H1 (cell line): ENCODE data around the gene POLR3E. TPM values are rescaled to one million over a fixed set of nuclear protein-coding genes. Genes with fewer than 3 reads are reported as not detected.

ENCODE experiments used
- CTCF ChIA-PET: fragments of 300-600 bp; sonication (Branson Sonifier 250); formaldehyde crosslinking; loops from one replicate; lab custom pipeline; 2021; ENCODE audit not compliant: partially characterized antibody; lab: Charles Lee
- POLR2A ChIA-PET: fragments of 300-600 bp; sonication (Branson Sonifier 250); formaldehyde crosslinking; loops from one replicate; lab custom pipeline; 2021; ENCODE audit warnings: inconsistent platforms; ENCODE audit not compliant: partially characterized antibody; lab: Charles Lee
- DNase-seq, 2 experiments: peaks; one replicate each; pipeline versions ENCODE4 v3.0.0 to v3.0.0-alpha.2; 2010 to 2022; ENCODE audit warnings: low spot score in 2 of 2, low read depth in 1 of 2, mixed read lengths in 1 of 2
- FAIRE-seq: peaks from 2 replicates; lab custom pipeline; 2011; peaks lifted over from hg19 to GRCh38; lab: Jason Lieb, UNC
- H2AFZ ChIP-seq: 2 replicates; pipeline ENCODE4 v1.8.1; 2012; ENCODE audit warnings: low read length, inconsistent platforms
- H2AK5ac ChIP-seq: 2 replicates; pipeline ENCODE4 v1.6.1; 2013; ENCODE audit warnings: low read depth, low read length
- H2BK120ac ChIP-seq: replicated peaks from 2 replicates; pipeline ENCODE3; 2013; ENCODE audit warnings: low read depth, low read length, inconsistent platforms
- H2BK12ac ChIP-seq: 2 replicates; pipeline ENCODE4 v1.6.1; 2013; ENCODE audit warnings: low read depth, low read length
- H2BK15ac ChIP-seq: 2 replicates; pipeline ENCODE4 v1.6.1; 2013; ENCODE audit warnings: low read length
- H2BK20ac ChIP-seq: 2 replicates; pipeline ENCODE4 v1.6.1; 2013; ENCODE audit warnings: low read length
- H2BK5ac ChIP-seq: 2 replicates; pipeline ENCODE4 v1.6.1; 2013; ENCODE audit warnings: low read depth, low read length
- H3K14ac ChIP-seq: 2 replicates; pipeline ENCODE4 v1.6.1; 2013; ENCODE audit warnings: inconsistent platforms; ENCODE audit not compliant: insufficient read length
- H3K18ac ChIP-seq: 2 replicates; pipeline ENCODE4 v1.6.1; 2013; ENCODE audit warnings: low read length; ENCODE audit errors: extremely low read depth
- H3K23ac ChIP-seq: 2 replicates; pipeline ENCODE4 v1.6.1; 2013; ENCODE audit warnings: inconsistent platforms; ENCODE audit not compliant: insufficient read length
- H3K23me2 ChIP-seq: 2 replicates; pipeline ENCODE4 v1.6.1; 2013; ENCODE audit warnings: low read depth, low read length
- H3K27ac ChIP-seq: 2 replicates; pipeline ENCODE4 v1.6.1; 2011; ENCODE audit warnings: low read depth, low read length, inconsistent platforms
- H3K27me3 ChIP-seq, 4 experiments: replicated peaks in 1 of 4; 1 replicate in 1 of 4; 2 replicates in 3 of 4; pipeline versions ENCODE4 v1.6.1 to v1.8.1; 2011 to 2013; ENCODE audit warnings: low read length in 3 of 4, mild to moderate bottlenecking in 3 of 4, inconsistent platforms in 2 of 4, mixed read lengths in 2 of 4, moderate library complexity in 1 of 4; ENCODE audit not compliant: control insufficient read depth in 3 of 4, insufficient read depth in 3 of 4; ENCODE audit errors: extremely low read depth in 1 of 4
- H3K36me3 ChIP-seq, 4 experiments: 2 replicates each; pipeline versions ENCODE4 v1.6.1 to v1.8.1; 2011 to 2013; ENCODE audit warnings: mild to moderate bottlenecking in 4 of 4, low read length in 3 of 4, moderate library complexity in 2 of 4, control low read depth in 1 of 4, inconsistent platforms in 1 of 4; ENCODE audit not compliant: insufficient read depth in 4 of 4, control insufficient read depth in 2 of 4
- H3K4ac ChIP-seq: replicated peaks from 2 replicates; pipeline ENCODE3; 2013; ENCODE audit warnings: low read length, low read depth, mixed read lengths, inconsistent platforms; ENCODE audit not compliant: insufficient read length
- H3K4me1 ChIP-seq, 4 experiments: replicated peaks in 1 of 4; 1 replicate in 1 of 4; 2 replicates in 3 of 4; pipeline versions ENCODE4 v1.6.1 to v1.8.1; 2011 to 2013; ENCODE audit warnings: low read length in 3 of 4, inconsistent platforms in 2 of 4, mixed read lengths in 1 of 4; ENCODE audit not compliant: insufficient read depth in 4 of 4, control insufficient read depth in 3 of 4
- H3K4me2 ChIP-seq, 2 experiments: 2 replicates each; pipeline versions ENCODE4 v1.6.1 to v1.8.1; 2011 to 2013; ENCODE audit warnings: low read depth in 2 of 2, low read length in 2 of 2, control low read depth in 1 of 2, inconsistent platforms in 1 of 2, mild to moderate bottlenecking in 1 of 2; ENCODE audit not compliant: insufficient read depth in 1 of 2
- H3K4me3 ChIP-seq, 4 experiments: fragments of 200-600, 300-600 bp in 1 of 4; sonication (generic), shearing (Covaris generic), sonication (Bioruptor Twin) in 1 of 4; 2 replicates each; pipeline versions ENCODE4 v1.5.1 to v1.8.1; 2011 to 2016; ENCODE audit warnings: low read length in 4 of 4, low read depth in 3 of 4, control low read depth in 2 of 4, inconsistent platforms in 2 of 4, mild to moderate bottlenecking in 2 of 4, mixed read lengths in 1 of 4, moderate library complexity in 1 of 4; ENCODE audit not compliant: insufficient read depth in 2 of 4; ENCODE audit errors: extremely low read depth in 1 of 4
- H3K56ac ChIP-seq: replicated peaks from 2 replicates; pipeline ENCODE3; 2013; ENCODE audit warnings: low read depth, mild to moderate bottlenecking, mixed read lengths, low read length, inconsistent platforms; ENCODE audit not compliant: insufficient read length
- H3K79me1 ChIP-seq: 2 replicates; pipeline ENCODE4 v1.6.1; 2013; ENCODE audit warnings: low read depth, low read length, control low read depth
- H3K79me2 ChIP-seq, 2 experiments: 2 replicates each; pipeline versions ENCODE4 v1.6.1 to v1.8.1; 2012 to 2013; ENCODE audit warnings: low read length in 2 of 2, mild to moderate bottlenecking in 2 of 2, inconsistent platforms in 1 of 2; ENCODE audit not compliant: insufficient read depth in 2 of 2, control insufficient read depth in 1 of 2
- H3K9ac ChIP-seq, 4 experiments: replicated peaks in 1 of 4; 1 replicate in 1 of 4; 2 replicates in 3 of 4; pipeline versions ENCODE4 v1.6.1 to v1.8.1; 2011 to 2013; ENCODE audit warnings: low read depth in 3 of 4, low read length in 3 of 4, control low read depth in 2 of 4, mild to moderate bottlenecking in 2 of 4, moderate library complexity in 2 of 4, inconsistent platforms in 1 of 4; ENCODE audit errors: extremely low read depth in 1 of 4
- H3K9me3 ChIP-seq, 2 experiments: 2 replicates each; pipeline versions ENCODE4 v1.6.1 to v1.8.1; 2012 to 2013; ENCODE audit warnings: mild to moderate bottlenecking in 2 of 2, moderate library complexity in 2 of 2, control low read depth in 1 of 2, inconsistent platforms in 1 of 2, low read depth in 1 of 2, low read length in 1 of 2, mixed read lengths in 1 of 2; ENCODE audit not compliant: insufficient read depth in 2 of 2
- H4K20me1 ChIP-seq, 2 experiments: replicated peaks in 1 of 2; 2 replicates each; pipeline versions ENCODE3 to v1.8.1; 2011 to 2013; ENCODE audit warnings: inconsistent platforms in 2 of 2, low read length in 2 of 2, mild to moderate bottlenecking in 1 of 2; ENCODE audit not compliant: insufficient read depth in 2 of 2, control insufficient read depth in 1 of 2
- H4K5ac ChIP-seq: 2 replicates; pipeline ENCODE4 v1.6.1; 2013; ENCODE audit warnings: low read length, low read depth, mixed read lengths, inconsistent platforms; ENCODE audit not compliant: insufficient read length
- H4K8ac ChIP-seq: 2 replicates; pipeline ENCODE4 v1.8.0; 2013; ENCODE audit warnings: mild to moderate bottlenecking, moderate library complexity, low read length, inconsistent platforms; ENCODE audit not compliant: insufficient read depth; ENCODE audit errors: extremely low read depth
- H4K91ac ChIP-seq: replicated peaks from 2 replicates; pipeline ENCODE3; 2013; ENCODE audit warnings: low read length, mixed read lengths, inconsistent platforms; ENCODE audit not compliant: insufficient read length
- CREB1 ChIP-seq: IDR thresholded peaks from 2 replicates; pipeline ENCODE4 v1.6.1; 2012; ENCODE audit warnings: inconsistent platforms
- CTCF ChIP-seq, 3 experiments: IDR thresholded peaks; 1 replicate in 2 of 3; 2 replicates in 1 of 3; pipeline versions ENCODE4 v1.5.1 to v1.6.1; 2011; ENCODE audit warnings: low read length in 3 of 3, mild to moderate bottlenecking in 3 of 3, inconsistent platforms in 2 of 3, low read depth in 1 of 3, moderate library complexity in 1 of 3; ENCODE audit not compliant: insufficient read depth in 1 of 3; ENCODE audit errors: control extremely low read depth in 1 of 3
- HDAC6 ChIP-seq: IDR thresholded peaks from one replicate; pipeline ENCODE4 v1.7.1; 2012; ENCODE audit warnings: low read depth, mild to moderate bottlenecking, inconsistent platforms, low read length, moderate library complexity
- JUND ChIP-seq: IDR thresholded peaks from 2 replicates; pipeline ENCODE4 v1.6.1; 2011; ENCODE audit warnings: mild to moderate bottlenecking, improper control_type of control experiment, low read length
- POLR2AphosphoS5 ChIP-seq: IDR thresholded peaks from 2 replicates; pipeline ENCODE4 v1.6.1; 2011; ENCODE audit warnings: low read depth, low read length
- RAD21 ChIP-seq, 2 experiments: IDR thresholded peaks in 1 of 2; conservative IDR thresholded peaks in 1 of 2; 2 replicates each; pipeline ENCODE4 v1.6.1; 2011; ENCODE audit warnings: low read depth in 2 of 2, low read length in 2 of 2, improper control_type of control experiment in 1 of 2, inconsistent platforms in 1 of 2, mild to moderate bottlenecking in 1 of 2, moderate library complexity in 1 of 2
- RNF2 ChIP-seq: fragments of 200-900, 300-1000 bp; sonication (generic); IDR thresholded peaks from 2 replicates; pipeline ENCODE4 v1.7.1; 2016; ENCODE audit warnings: borderline replicate concordance, low read depth, mild to moderate bottlenecking, antibody characterized with exemption, low read length; ENCODE audit not compliant: poor library complexity, severe bottlenecking; ENCODE audit errors: missing control alignments
- SP1 ChIP-seq: IDR thresholded peaks from 2 replicates; pipeline ENCODE4 v1.6.1; 2011; ENCODE audit warnings: low read depth, low read length
- SUZ12 ChIP-seq: fragments of 200-600 bp; sonication (generic); IDR thresholded peaks from 2 replicates; pipeline ENCODE4 v1.6.1; 2012; ENCODE audit warnings: mild to moderate bottlenecking, inconsistent platforms, low read length, moderate library complexity, mixed read lengths
- WGBS, 2 experiments: shearing (Covaris generic) in 1 of 2; methylation state at CpG; one replicate each; pipeline versions ENCODE4 v1.1.6 to v1.1.7; 2013 to 2015; ENCODE audit warnings: low lambda C conversion rate in 2 of 2, mixed read lengths in 2 of 2, inconsistent platforms in 1 of 2, low coverage in 1 of 2, missing lambda C conversion rate in 1 of 2; ENCODE audit not compliant: insufficient replicate concordance in 2 of 2, insufficient coverage in 1 of 2, insufficient read length in 1 of 2; ENCODE audit errors: extremely low coverage in 1 of 2, missing lambda C conversion rate in 1 of 2; 5-methylcytosine and 5-hydroxymethylcytosine counted together
- polyA plus RNA-seq, 7 experiments: library from polyadenylated mRNA; depleted of rRNA in 3 of 7; stranded (reverse) in 5 of 7; unstranded in 2 of 7; fragments of >200 nt in 5 of 7; fragments of 200-250 nt in 2 of 7; gene quantifications; 1 replicate in 5 of 7; 2 replicates in 1 of 7; 4 replicates in 1 of 7; pipeline versions ENCODE4 v1.2.1 to v1.2.3, GENCODE V29; 2011 to 2013; ENCODE audit warnings: missing spikeins in 2 of 7, mixed read lengths in 2 of 7
- total RNA-seq: library from RNA; stranded (reverse); fragmentation: NEBNext Ultra II Directional; extraction: Animal tissue kit (Norgen Biotek cat#: 25700); gene quantifications from 2 replicates; pipeline ENCODE4 v1.2.1, GENCODE V29; 2021

POLR3E gene
- total and polyA plus RNA-seq, 2 of the 8 experiments (the other 6 are each of a cell fraction or from before 2014, with no cell fraction given), result 96.5 to 125 TPM

GRCh38 chr16:22335668-22336246 lies 38.5 kb downstream of the POLR3E start:
- CTCF ChIA-PET, result interaction anchor here (1.8 kb wide), 1 partner anchor 10 kb away, joined by 6 read pairs; no protein-coding TSS in a partner anchor
- no peak overlapping the region for H3K4me2 ChIP-seq
- no peak overlapping the region for H2AK5ac ChIP-seq
- H3K27me3 ChIP-seq, result no peaks in the 10 kb centered on the region
- DNase-seq (peak in 1 of 2 experiments; percentile 40), FAIRE-seq (no peak)
- no peak overlapping the region for H3K18ac ChIP-seq
- H2BK12ac ChIP-seq, result no peak overlapping the region
- POLR2A ChIA-PET, result interaction anchor here (0.7 to 1.4 kb wide), 3 partner anchors 9 to 38 kb away, joined by 3 to 4 read pairs (median 4); no protein-coding TSS in a partner anchor
- no peaks in the 10 kb centered on the region for H4K20me1 ChIP-seq
- H3K9ac ChIP-seq, result no peak overlapping the region
- no peak overlapping the region for H3K56ac ChIP-seq
- no peaks in the 10 kb centered on the region for H3K79me2 ChIP-seq
- no peak overlapping the region for H2BK15ac ChIP-seq
- H3K9me3 ChIP-seq, result peaks cover 8 to 9% of the 10 kb centered on the region in 2 experiments; a peak in 2 of 4 replicates
- 85% methylated on average over 3 of the region's 3 CpGs; no CpG with 5 or more reads in 1 of the 2 experiments for WGBS, 2 experiments
- no peak overlapping the region for H4K91ac ChIP-seq
- H2BK5ac ChIP-seq, result no peak overlapping the region
- no peak overlapping the region for H3K4ac ChIP-seq
- no peak overlapping the region for H2BK20ac ChIP-seq
- H3K27ac ChIP-seq, result no peak overlapping the region
- H4K5ac ChIP-seq, result no peak overlapping the region
- H4K8ac ChIP-seq, result no peak overlapping the region
- no peak overlapping the region for H3K14ac ChIP-seq
- H3K4me3 ChIP-seq, result no peak overlapping the region
- peaks cover 2% of the 10 kb centered on the region; the same call in 1 of the 2 replicates for H3K79me1 ChIP-seq
- no peak overlapping the region for H2AFZ ChIP-seq
- no peak overlapping the region for H3K23ac ChIP-seq
- H2BK120ac ChIP-seq, result no peak overlapping the region
- H3K4me1 ChIP-seq, result no peaks in the 10 kb centered on the region
- H3K23me2 ChIP-seq, result no peaks in the 10 kb centered on the region
- H3K36me3 ChIP-seq, result peaks cover 13 to 51% (median 41%) of the 10 kb centered on the region in 4 experiments
- TF ChIP-seq SP1 (no peak), RAD21 (IDR thresholded peaks at IDR 0.05 in 1 of 2, conservative IDR thresholded peaks at IDR 0.05 in 1 of 2; ENCODE audit: low read depth in 2 of 2, low read length in 2 of 2) (no peak), POLR2AphosphoS5 (no peak), RNF2 (no peak), CTCF (IDR thresholded peaks at IDR 0.05; ENCODE audit: control extremely low read depth in 1 of 3, insufficient read depth in 1 of 3, low read depth in 1 of 3, low read length in 3 of 3) (no peak), JUND (no peak), CREB1 (no peak), HDAC6 (no peak), SUZ12 (no peak)
